Activated CD4-positive, alpha-beta T cell treated with anti-CD3 and anti-CD28 coated beads for 1 hour (primary cell): ENCODE results near the gene TFAP2D.

Source experiments
- DNase-seq: peaks from one replicate; pipeline ENCODE4 v3.0.0-alpha.2; 2020

Gene TFAP2D

DNA sequence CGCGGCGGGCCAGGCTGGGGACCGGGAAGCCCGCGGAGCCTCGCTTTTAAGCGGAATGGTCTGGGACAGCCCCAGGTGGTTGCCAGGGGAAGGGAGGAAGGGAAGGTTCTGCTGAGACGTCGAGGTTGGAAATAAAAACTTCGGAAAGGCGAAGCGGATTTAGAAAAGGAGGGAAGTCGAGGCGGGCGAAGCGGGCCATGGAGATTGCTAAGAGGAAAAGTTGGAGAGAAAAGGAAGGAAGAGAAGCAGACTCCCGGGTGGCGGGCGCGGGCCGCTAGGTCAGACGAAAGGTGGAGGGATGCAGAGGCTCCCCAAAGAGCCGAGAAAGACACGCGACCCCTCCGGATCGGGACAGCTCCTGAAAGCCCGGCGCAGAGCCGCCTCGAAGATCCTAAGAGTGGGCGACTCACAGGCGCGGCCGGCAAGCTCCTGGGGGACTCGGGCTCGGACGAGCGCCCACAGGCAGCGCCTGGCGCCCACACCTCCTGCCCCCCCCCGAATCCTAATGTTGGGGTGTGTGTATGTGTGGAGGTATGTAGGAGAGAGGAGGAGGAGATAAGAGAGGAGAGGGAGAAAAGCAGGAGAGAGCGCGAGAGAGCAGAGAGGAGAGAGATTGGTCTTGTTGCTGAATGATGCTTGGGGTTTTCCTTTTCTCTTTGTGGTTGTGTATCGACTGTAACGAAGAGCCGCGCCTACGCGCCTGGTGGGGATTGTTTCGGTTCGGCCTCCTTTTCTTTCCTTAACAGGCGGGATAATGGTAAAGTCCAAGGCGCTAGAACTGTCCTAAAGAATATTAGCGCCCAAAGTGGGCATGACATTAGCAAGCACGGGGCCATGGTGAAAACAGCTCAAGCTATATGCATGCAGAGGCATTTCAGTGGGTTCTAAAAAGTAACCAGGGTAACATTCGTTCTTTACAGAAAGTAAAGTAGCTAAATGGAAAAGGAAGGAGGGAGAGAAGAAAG lies 106.9 kb downstream of the TFAP2D start:
- DNase-seq: no peak

DNA sequence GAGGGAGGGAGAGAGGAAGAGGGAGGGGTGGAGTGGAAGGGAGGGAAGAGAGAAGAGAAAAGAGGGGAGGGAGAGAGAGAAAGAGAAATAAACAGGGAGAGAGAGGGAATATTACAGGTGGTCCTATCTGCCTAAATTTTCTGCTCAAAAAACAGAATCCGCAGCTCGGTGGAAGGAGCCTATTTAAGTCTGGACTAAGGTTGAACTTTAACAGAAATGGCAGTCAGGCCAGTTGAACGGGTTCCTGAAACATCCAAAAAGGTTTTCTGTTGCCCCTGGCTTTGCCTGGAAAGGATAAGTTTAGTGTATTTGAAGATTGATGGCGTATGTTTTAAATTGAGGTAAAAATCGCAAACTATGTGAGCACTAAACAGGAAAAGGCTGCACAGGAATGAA lies 107.5 kb downstream of the TFAP2D start:
- no peak for DNase-seq

DNA sequence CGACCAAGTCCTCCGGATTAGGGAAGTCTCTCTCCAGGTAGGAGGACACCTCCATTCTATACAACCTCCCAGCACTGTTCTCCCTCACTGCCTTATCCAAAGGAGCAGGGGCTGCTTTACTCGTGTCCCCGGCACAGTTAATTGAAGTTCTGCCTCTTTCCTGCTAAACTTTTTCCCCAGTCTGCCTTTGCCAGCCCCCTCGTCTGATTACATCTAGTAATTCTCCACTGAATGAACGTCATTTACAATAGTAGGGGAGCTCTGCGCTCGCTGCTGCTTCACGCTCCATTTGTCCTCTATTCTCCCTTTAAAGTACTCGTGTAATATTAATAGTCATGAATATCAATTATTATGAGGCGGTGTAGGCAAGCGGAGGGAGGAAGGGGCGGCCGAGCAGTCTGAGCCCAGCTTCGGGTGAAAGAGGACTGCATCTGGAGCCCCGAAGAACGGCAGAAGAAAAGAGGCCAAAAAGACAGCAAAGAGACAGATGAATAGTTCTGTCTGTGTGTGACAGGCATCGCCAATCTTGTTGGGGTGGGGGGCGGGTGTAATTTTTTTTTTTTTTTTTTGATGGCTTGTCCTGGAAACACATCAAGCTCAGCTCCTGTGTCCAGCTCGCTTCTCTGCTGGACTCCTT lies 108.2 kb downstream of the TFAP2D start:
- DNase-seq: no peak

DNA sequence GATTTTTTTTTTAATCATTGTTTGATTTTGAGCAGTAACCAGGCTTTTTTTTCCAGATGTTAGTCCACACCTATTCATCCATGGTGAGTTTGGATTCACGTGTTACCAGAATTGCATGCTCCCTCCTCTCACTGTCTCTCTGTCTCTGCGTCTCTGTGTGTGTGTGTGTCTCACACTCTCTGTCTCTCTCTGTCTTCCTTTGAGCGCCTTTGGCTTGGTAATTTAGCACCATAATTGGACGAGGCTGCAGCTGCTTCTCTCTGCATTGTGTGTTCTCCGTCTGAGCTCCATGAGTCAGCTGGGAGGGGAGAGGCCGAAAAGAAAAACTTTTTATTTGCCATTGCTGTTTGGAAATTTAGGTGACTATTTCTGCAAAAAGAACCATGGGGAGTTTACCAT lies 108.8 kb downstream of the TFAP2D start:
- no peak for DNase-seq
